Right lobe of liver (tissue), 6 donors: ENCODE results near the gene TTC38. TPM values are rescaled to one million over a fixed set of nuclear protein-coding genes. Genes with fewer than 3 reads are reported as not detected.

Experiments used
- ATAC-seq, 4 donors: fragments of 200-7000 bp; cut with Tn5 transposase; one replicate each; pipeline ENCODE4 v1.9.1; 2020; ENCODE audit warnings: mild to moderate bottlenecking in 4 of 4, moderate library complexity in 4 of 4
- DNase-seq, 3 donors: peaks; one replicate each; pipeline ENCODE4 v3.0.0-alpha.2; 2020
- H3K27ac ChIP-seq, 3 donors: fragments of 200-600 bp; one replicate each; pipeline ENCODE4 v1.8.0; 2022
- H3K27me3 ChIP-seq, 2 donors: fragments of 200-600 bp; one replicate each; pipeline ENCODE4 v1.8.0; 2022
- H3K36me3 ChIP-seq, 4 donors: fragments of 200-600 bp; sonication (generic) in 1 of 4; one replicate each; pipeline versions ENCODE4 v1.5.1 to v1.8.0; 2017 to 2022; ENCODE audit warnings: control low read depth in 1 of 4
- H3K4me1 ChIP-seq, 4 donors: fragments of 200-600 bp; sonication (generic) in 1 of 4; one replicate each; pipeline versions ENCODE4 v1.5.1 to v1.8.0; 2017 to 2022; ENCODE audit warnings: control low read depth in 1 of 4
- H3K4me3 ChIP-seq, 3 donors: fragments of 200-600 bp; one replicate each; pipeline ENCODE4 v1.8.0; 2022
- H3K9me3 ChIP-seq, 4 donors: fragments of 200-600 bp; sonication (generic) in 1 of 4; one replicate each; pipeline versions ENCODE4 v1.5.1 to v1.8.0; 2017 to 2022; ENCODE audit warnings: control low read depth in 1 of 4
- CTCF ChIP-seq, 4 donors: fragments of 200-600 bp in 3 of 4; fragments of 450-650 bp in 1 of 4; IDR thresholded peaks; one replicate each; pipeline versions ENCODE4 v1.5.1 to v1.8.0; 2016 to 2022; ENCODE audit warnings: antibody characterized with exemption in 4 of 4, mild to moderate bottlenecking in 2 of 4
- POLR2A ChIP-seq: fragments of 450-650 bp; IDR thresholded peaks from one replicate; pipeline ENCODE4 v1.6.1; 2017; ENCODE audit warnings: antibody characterized with exemption, mild to moderate bottlenecking
- WGBS: methylation state at CpG from one replicate; pipeline ENCODE4 v1.1.6; 2018; ENCODE audit warnings: low coverage, low lambda C conversion rate; ENCODE audit not compliant: insufficient coverage; ENCODE audit errors: missing lambda C conversion rate; 5-methylcytosine and 5-hydroxymethylcytosine counted together
- intact Hi-C, 2 donors: fragments of 100-400 bp; cut with DNase I; formaldehyde crosslinking; loops; one replicate each; pipeline versions ENCODE4 v1.11.2 to v1.14.1; 2022
- long read RNA-seq: library from polyadenylated mRNA; unstranded; transcript quantifications from one replicate; pipeline ENCODE4 v2.0.0, GENCODE V29; 2019
- total RNA-seq, 6 experiments: library from RNA; depleted of rRNA in 2 of 6; stranded (reverse); fragments of >200 nt in 2 of 6; fragmentation: NEBNext Ultra II Directional in 3 of 6; extraction: Animal tissue kit (Norgen Biotek cat#: 25700) in 3 of 6; gene quantifications; one replicate each; pipeline versions ENCODE4 v1.1.0 to v1.2.4, GENCODE V29; 2016 to 2023
- donor health status: DM: no; HTN: yes; CAD: no.
- donor health status: DM: no; HTN: no; CAD: no.
- donor health status: DM: no; HTN: no; CAD: no.
- donor health status: DM: no; HTN: yes; CAD: no.
- donor health status: DM: no; HTN: yes; CAD: no.

TTC38 gene
- 100 to 1,000 TPM in 5 of 6 experiments, 10 to 100 TPM in 1; 91.1 to 278 (median 195) TPM for total RNA-seq
- long read RNA-seq, transcript TTC38-201 (14 exons, 2,610 nt) = major isoform, 22 of 50 reads
- long read RNA-seq, partial matches to known transcripts = 4 of 50 reads
- long read RNA-seq, other reads (novel, unspliced or antisense) = 24 of 50 reads

- H3K4me1 ChIP-seq = peaks cover 0 to 42% (median 12%) of the 10 kb centered on the region in 4 donors
Measured at GRCh38 chr22:46267431-46268279, at the start of gene TTC38. TTC38 (plus strand) TSS chr22:46268008; CDS start chr22:46268040, 32 bp downstream.

GRCh38 chr22:46219636-46220035 lies 48.2 kb upstream of the TTC38 start:
- TF ChIP-seq CTCF (IDR thresholded peaks at IDR 0.05) = no peak
- no peak for TF ChIP-seq POLR2A
- H3K27me3 ChIP-seq = no peaks in the 10 kb centered on the region
- no peak overlapping the region for H3K4me3 ChIP-seq
- peaks cover 0 to 85% (median 52%) of the 10 kb centered on the region in 4 donors for H3K36me3 ChIP-seq
- peak in 2 of 4 donors; percentile 7 to 12 for ATAC-seq
- intact Hi-C loops = no loop called here
- H3K4me1 ChIP-seq = peaks cover 0 to 12% (median 0%) of the 10 kb centered on the region in 4 donors
- DNase-seq = peak in 1 of 3 donors; percentile 44
- WGBS = 56% methylated on average over 10 of the region's 10 CpGs
- no peak overlapping the region for H3K27ac ChIP-seq
- no peaks in the 10 kb centered on the region for H3K9me3 ChIP-seq

More at GRCh38 chr22:46267431-46268279, at the start of gene TTC38:
- Histone ChIP-seq H3K9me3 (no peaks in the 10 kb centered on the region), H3K27me3 (no peaks in the 10 kb centered on the region), H3K36me3 (peaks cover 0 to 24% (median 8%) of the 10 kb centered on the region in 4 donors), H3K4me3 (peak within 1 kb of the TSS; percentile 84 to 100 (median 87)), H3K27ac (peak within 1 kb of the TSS; percentile 73 to 92 (median 92))
- TF ChIP-seq POLR2A (peak; percentile 81), CTCF (IDR thresholded peaks at IDR 0.05) (no peak)
- WGBS = under 1% methylated on average over 22 of the region's 74 CpGs
- ATAC-seq (peak; percentile 86 to 92 (median 86)), DNase-seq (peak; percentile 96 to 98 (median 97))
- intact Hi-C loops = no loop called here

GRCh38 chr22:46220921-46221320 lies 46.9 kb upstream of the TTC38 start:
- 94% methylated on average over 4 of the region's 5 CpGs for WGBS
- ATAC-seq (no peak), DNase-seq (no peak)
- no peak overlapping the region for H3K4me3 ChIP-seq
- H3K4me1 ChIP-seq = peaks cover 0 to 12% (median 0%) of the 10 kb centered on the region in 4 donors
- intact Hi-C loops = no loop called here
- no peak overlapping the region for H3K27ac ChIP-seq
- TF ChIP-seq CTCF (IDR thresholded peaks at IDR 0.05) (no peak), POLR2A (no peak)
- H3K27me3 ChIP-seq = no peaks in the 10 kb centered on the region
- H3K36me3 ChIP-seq = peaks cover 0 to 75% (median 46%) of the 10 kb centered on the region in 4 donors
- H3K9me3 ChIP-seq = no peaks in the 10 kb centered on the region

GRCh38 chr22:46224044-46224897 lies 43.5 kb upstream of the TTC38 start:
- DNase-seq = peak; percentile 67 to 83 (median 67)

More at GRCh38 chr22:46224044-46224897, 43.5 kb upstream of the TTC38 start:
- Histone ChIP-seq H3K9me3 (no peaks in the 10 kb centered on the region), H3K36me3 (peaks cover 0 to 54% (median 28%) of the 10 kb centered on the region in 4 donors), H3K27ac (peak overlapping the region in 1 of 3 donors; percentile 65), H3K27me3 (no peaks in the 10 kb centered on the region), H3K4me1 (peaks cover 0 to 20% (median under 1%) of the 10 kb centered on the region in 4 donors), H3K4me3 (no peak overlapping the region)
- intact Hi-C loops = no loop called here
- WGBS = 47% methylated on average over 16 of the region's 23 CpGs
- TF ChIP-seq CTCF (IDR thresholded peaks at IDR 0.05) = no peak
- no peak for TF ChIP-seq POLR2A
- ATAC-seq = peak; percentile 51 to 88 (median 79)
